Body of pancreas (tissue), 4 donors: ENCODE data around the gene SALL1. TPM values are rescaled to one million over a fixed set of nuclear protein-coding genes. Genes with fewer than 3 reads are reported as not detected.

ENCODE experiments used
- ATAC-seq: fragments of 150-250 bp; one replicate; pipeline ENCODE4 v1.9.1; 2016
- DNase-seq, 4 donors: peaks; one replicate each; pipeline ENCODE4 v3.0.0-alpha.2; 2019
- H3K27ac ChIP-seq, 4 donors: fragments of 200-600 bp; sonication (generic); 1 replicate in 3 of 4; 2 replicates in 1 of 4; pipeline versions ENCODE4 v1.5.1 to v1.6.1; 2016 to 2019; ENCODE audit warnings: mild to moderate bottlenecking in 1 of 4, mixed read lengths in 1 of 4, moderate library complexity in 1 of 4
- H3K27me3 ChIP-seq, 2 donors: fragments of 200-600 bp; sonication (generic); one replicate each; pipeline ENCODE4 v1.6.0; 2016; ENCODE audit warnings: mild to moderate bottlenecking in 1 of 2
- H3K36me3 ChIP-seq, 2 donors: fragments of 200-600 bp; sonication (generic); replicated peaks in 1 of 2; 2 replicates each; pipeline ENCODE4 v1.5.1; 2016; ENCODE audit warnings: low read depth in 2 of 2; ENCODE audit not compliant: insufficient read depth in 1 of 2
- H3K4me1 ChIP-seq: fragments of 200-600 bp; sonication (generic); one replicate; pipeline ENCODE4 v1.6.0; 2016
- H3K4me3 ChIP-seq, 2 donors: fragments of 200-600 bp; sonication (generic); 1 replicate in 1 of 2; 2 replicates in 1 of 2; pipeline ENCODE4 v1.5.1; 2016 to 2019
- H3K9me3 ChIP-seq, 3 donors: fragments of 200-600 bp; sonication (generic); 1 replicate in 2 of 3; 2 replicates in 1 of 3; pipeline ENCODE4 v1.5.1; 2016
- CTCF ChIP-seq, 7 experiments: fragments of 450-650 bp in 4 of 7; fragments of 200-600 bp in 3 of 7; sonication (generic) in 3 of 7; IDR thresholded peaks; one replicate each; pipeline ENCODE4 v1.5.1; 2016 to 2019; ENCODE audit warnings: antibody characterized with exemption in 7 of 7
- POLR2A ChIP-seq, 3 donors: fragments of 450-650 bp; IDR thresholded peaks; one replicate each; pipeline ENCODE4 v1.6.1; 2016; ENCODE audit warnings: antibody characterized with exemption in 3 of 3, mild to moderate bottlenecking in 2 of 3
- WGBS, 2 donors: methylation state at CpG; one replicate each; pipeline ENCODE4 v1.1.5; 2017; 5-methylcytosine and 5-hydroxymethylcytosine counted together
- intact Hi-C: fragments of 100-400 bp; cut with DNase I; formaldehyde crosslinking; loops from one replicate; pipeline ENCODE4 v1.15.1; 2023
- total RNA-seq, 2 donors: library from RNA; depleted of rRNA; stranded (reverse); fragments of >200 nt; gene quantifications; one replicate each; pipeline ENCODE4 v1.1.0, GENCODE V29; 2016

SALL1 gene
- total RNA-seq, 2 donors from 2014 or later: 0.52 TPM; not detected in 1

DNA sequence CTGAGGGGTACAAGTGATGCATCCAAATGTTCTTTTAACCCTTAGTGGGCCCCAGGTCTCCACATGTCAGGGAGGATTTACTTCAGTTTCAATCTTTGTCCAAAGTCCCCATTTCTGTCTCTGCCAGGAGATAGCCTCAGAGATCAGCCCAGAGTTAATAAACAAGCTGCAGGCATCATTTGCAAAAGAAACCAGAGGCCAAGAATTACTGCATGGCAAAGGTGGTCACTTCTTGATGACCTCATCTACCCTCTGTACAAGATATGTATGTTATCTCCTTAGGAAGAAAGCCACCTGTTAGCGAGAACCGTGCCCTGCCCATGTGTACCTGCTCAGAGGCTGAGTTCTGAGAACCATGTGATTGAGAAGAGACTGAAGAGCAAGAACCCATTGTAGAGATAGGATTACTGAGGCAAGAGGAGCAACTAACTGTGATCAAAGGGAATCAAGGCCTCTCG lies 40.3 kb downstream of the SALL1 start:
- no peak for DNase-seq
- ATAC-seq: no peak
- Histone ChIP-seq H3K27me3 (no peaks in the 10 kb centered on the region), H3K4me1 (no peaks in the 10 kb centered on the region), H3K4me3 (no peak overlapping the region), H3K36me3 (no peaks in the 10 kb centered on the region), H3K27ac (no peak overlapping the region), H3K9me3 (no peaks in the 10 kb centered on the region)
- WGBS, 2 donors: 48 to 61% methylated on average over 3 of the region's 3 CpGs
- no peak for TF ChIP-seq CTCF (IDR thresholded peaks at IDR 0.05)
- intact Hi-C loops: no loop called here

GRCh38 chr16:51109173-51109572 lies 41.9 kb downstream of the SALL1 start:
- DNase-seq: no peak
- 80 to 85% methylated on average over 2 of the region's 2 CpGs for WGBS, 2 donors

GRCh38 chr16:51107742-51108141 lies 43.3 kb downstream of the SALL1 start:
- intact Hi-C loops: no loop called here
- TF ChIP-seq POLR2A (IDR thresholded peaks at IDR 0.05) (no peak), CTCF (IDR thresholded peaks at IDR 0.05) (no peak)
- DNase-seq (no peak), ATAC-seq (no peak)
- whole genome bisulfite sequencing, 2 donors: 83 to 85% methylated on average over 2 of the region's 2 CpGs
- Histone ChIP-seq H3K4me1 (no peaks in the 10 kb centered on the region), H3K27me3 (no peaks in the 10 kb centered on the region), H3K36me3 (no peaks in the 10 kb centered on the region), H3K4me3 (no peak overlapping the region), H3K27ac (no peak overlapping the region), H3K9me3 (no peaks in the 10 kb centered on the region)

More at GRCh38 chr16:51109173-51109572, 41.9 kb downstream of the SALL1 start:
- intact Hi-C loops: no loop called here
- Histone ChIP-seq H3K27ac (no peak overlapping the region), H3K27me3 (no peaks in the 10 kb centered on the region), H3K4me1 (no peaks in the 10 kb centered on the region), H3K9me3 (no peaks in the 10 kb centered on the region), H3K4me3 (no peak overlapping the region), H3K36me3 (no peaks in the 10 kb centered on the region)
- ATAC-seq: no peak
- TF ChIP-seq POLR2A (IDR thresholded peaks at IDR 0.05) (no peak), CTCF (IDR thresholded peaks at IDR 0.05) (no peak)

DNA sequence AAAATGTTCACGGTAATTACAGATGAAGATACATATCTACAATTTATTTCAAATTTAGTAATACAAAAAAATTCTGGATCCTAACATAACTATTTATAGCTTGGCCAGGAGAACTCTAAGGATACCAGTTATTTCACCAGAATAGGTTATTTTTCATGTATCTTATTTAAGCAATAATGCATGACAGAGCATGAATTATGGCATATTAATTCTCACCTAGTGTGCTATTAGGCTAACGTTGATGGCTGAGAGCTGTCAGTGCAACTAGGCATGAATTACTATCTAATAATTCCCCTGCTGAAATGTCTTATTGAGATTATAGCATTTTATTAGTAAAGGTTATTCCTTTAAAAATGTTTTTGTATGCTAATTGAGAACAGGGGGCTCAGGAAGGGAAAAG lies 44.5 kb downstream of the SALL1 start:
- H3K4me1 ChIP-seq: no peaks in the 10 kb centered on the region
- H3K36me3 ChIP-seq: no peaks in the 10 kb centered on the region
- no peak overlapping the region for H3K27ac ChIP-seq
- no peak for DNase-seq
- TF ChIP-seq POLR2A (IDR thresholded peaks at IDR 0.05): no peak
- TF ChIP-seq CTCF (IDR thresholded peaks at IDR 0.05): no peak
- 66 to 72% methylated on average over 2 of the region's 2 CpGs for WGBS, 2 donors
- intact Hi-C loops: no loop called here
- no peaks in the 10 kb centered on the region for H3K9me3 ChIP-seq
- H3K27me3 ChIP-seq: no peaks in the 10 kb centered on the region
- no peak for ATAC-seq
- H3K4me3 ChIP-seq: no peak overlapping the region

- intact Hi-C loops: no loop called here
- H3K4me3 ChIP-seq: no peak overlapping the region
- 69 to 76% methylated on average over 4 of the region's 4 CpGs for WGBS, 2 donors
- DNase-seq: no peak
- no peak for ATAC-seq
- no peak for TF ChIP-seq CTCF (IDR thresholded peaks at IDR 0.05)
- no peak for TF ChIP-seq POLR2A (IDR thresholded peaks at IDR 0.05)
- H3K9me3 ChIP-seq: no peaks in the 10 kb centered on the region
- no peaks in the 10 kb centered on the region for H3K4me1 ChIP-seq
- H3K27ac ChIP-seq: no peak overlapping the region
- H3K36me3 ChIP-seq: no peaks in the 10 kb centered on the region
- no peaks in the 10 kb centered on the region for H3K27me3 ChIP-seq
Observed at GRCh38 chr16:51103590-51103989, 47.5 kb downstream of the SALL1 start.
